Mammary epithelial cell (primary cell): ENCODE measurements around the gene ZSWIM7.

Experiments
- CTCF ChIP-seq, 2 donors: IDR thresholded peaks in 1 of 2; conservative IDR thresholded peaks in 1 of 2; 2 replicates each; pipeline ENCODE4 v1.5.1; 2011 to 2012; ENCODE audit warnings: inconsistent platforms in 2 of 2, low read length in 2 of 2, mild to moderate bottlenecking in 2 of 2, control low read depth in 1 of 2, low read depth in 1 of 2; ENCODE audit not compliant: insufficient read depth in 1 of 2; ENCODE audit errors: extremely low read depth in 1 of 2
- EZH2 ChIP-seq: IDR thresholded peaks from 2 replicates; pipeline ENCODE4 v1.6.1; 2012; ENCODE audit warnings: low read length, inconsistent platforms, borderline replicate concordance

GRCh38 chr17:15973016-15973415 lies 26.5 kb downstream of the ZSWIM7 start:
- TF ChIP-seq EZH2 (no peak), CTCF (conservative IDR thresholded peaks at IDR 0.05 in 1 of 2, IDR thresholded peaks at IDR 0.05 in 1 of 2; ENCODE audit: extremely low read depth in 1 of 2, insufficient read depth in 1 of 2, low read depth in 1 of 2, low read length in 2 of 2) (no peak)
